ENCODE measurements around the gene ACTN1.
"Not testable (repeated sequence)": the region's sequence is repeated elsewhere in the genome, so short reads cannot be mapped to it uniquely, and the experiment has no call there.

The ACTN1 gene

DNA sequence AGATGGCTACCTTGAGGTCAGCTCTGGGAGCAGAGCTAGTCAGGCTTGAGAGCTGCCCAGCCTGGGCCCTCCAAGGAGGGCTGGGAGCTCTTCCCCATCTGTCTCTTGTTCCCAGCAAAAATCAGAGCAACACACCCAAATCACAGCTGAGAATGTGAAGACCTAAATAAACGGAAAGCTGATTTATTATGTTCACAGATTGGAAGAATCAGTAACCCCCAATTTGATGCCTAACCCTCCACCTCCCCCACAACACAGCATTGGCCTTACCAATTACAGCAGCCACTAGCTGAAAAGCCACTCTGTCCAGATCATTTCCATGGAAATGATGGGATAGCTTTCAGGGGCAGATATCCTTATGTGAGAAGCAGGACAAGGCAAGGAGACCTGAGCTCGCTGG lies 7.1 kb upstream of the ACTN1 start:
- DNase-seq: no peak

DNA sequence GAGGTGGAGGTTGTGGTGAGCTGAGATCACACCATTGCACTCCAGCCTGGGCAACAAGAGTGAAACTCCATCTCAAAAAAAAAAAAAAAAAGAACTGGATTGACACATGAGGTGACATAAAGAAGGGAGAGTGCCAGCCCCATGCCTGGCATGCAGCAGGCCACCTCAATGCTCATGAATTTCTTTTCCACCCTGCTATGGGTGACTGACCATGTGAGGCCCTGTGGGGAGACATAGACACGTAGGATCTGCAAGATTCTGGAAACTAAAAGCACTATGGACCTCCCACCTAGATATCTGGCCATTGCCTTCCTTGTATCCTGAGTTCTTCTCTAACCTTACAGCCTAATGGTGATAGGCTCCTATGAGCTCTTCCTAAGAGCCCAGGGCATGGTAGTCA lies 5.6 kb upstream of the ACTN1 start:
- no peak for DNase-seq

DNA sequence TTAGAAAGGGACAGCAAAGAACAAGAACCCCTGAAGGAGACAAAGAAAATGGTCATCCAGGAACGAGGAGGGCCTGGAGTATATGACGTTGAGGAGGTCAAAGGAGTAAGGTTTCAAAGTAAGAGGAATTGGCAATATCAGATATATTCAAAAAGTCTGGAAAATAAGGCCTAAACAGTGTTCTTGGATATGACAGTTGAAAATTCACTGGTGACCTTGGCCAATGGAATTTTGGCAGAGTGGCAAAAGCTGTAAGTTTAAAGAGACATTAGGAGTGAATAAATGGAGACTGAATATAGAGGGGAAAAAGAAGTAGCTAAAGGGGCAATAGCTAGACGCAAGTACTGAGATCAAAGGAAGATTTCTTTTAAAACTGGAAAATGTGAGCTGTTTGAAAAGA lies 4.1 kb upstream of the ACTN1 start:
- no peak for DNase-seq

DNA sequence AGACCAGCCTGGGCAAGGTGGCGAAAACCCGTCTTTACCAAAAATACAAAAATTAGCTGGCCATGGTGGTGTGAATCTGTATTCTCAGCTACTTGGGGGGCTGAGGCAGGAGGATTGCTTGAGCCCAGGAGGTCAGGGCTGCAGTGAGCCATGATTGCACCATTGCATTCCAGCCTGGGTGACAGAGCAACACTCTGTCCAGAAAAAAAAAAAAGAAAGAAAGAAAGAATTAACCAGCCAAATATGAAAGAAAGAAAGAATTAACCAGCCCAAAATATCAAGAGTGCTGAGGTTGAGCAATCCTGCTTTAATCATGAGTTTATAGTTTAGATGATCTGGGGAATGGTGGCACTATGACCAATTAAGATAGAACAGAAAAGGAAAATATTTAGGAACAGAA lies 3.5 kb upstream of the ACTN1 start:
- DNase-seq: no peak

DNA sequence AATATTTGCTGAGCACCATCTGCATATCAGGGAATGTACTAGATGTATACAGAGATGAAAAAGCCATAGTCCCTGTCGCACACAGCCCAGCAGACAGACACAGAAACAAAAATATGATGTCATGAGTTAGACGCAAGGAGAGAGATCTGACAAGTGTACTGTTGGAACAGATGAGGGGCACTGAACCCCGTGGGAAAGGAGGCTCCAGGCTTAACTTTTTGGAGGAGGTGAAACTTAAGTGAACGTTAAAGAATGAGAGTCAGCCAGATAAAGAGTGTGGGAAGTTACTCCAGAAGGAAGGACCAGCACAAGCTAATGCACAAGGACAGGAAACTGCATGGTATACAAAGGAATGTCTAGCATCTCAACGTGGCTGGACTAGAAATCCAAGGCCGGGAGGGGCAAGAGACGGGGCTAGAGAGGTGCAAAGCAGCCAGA lies 2.5 kb upstream of the ACTN1 start:
- no peak for DNase-seq

DNA sequence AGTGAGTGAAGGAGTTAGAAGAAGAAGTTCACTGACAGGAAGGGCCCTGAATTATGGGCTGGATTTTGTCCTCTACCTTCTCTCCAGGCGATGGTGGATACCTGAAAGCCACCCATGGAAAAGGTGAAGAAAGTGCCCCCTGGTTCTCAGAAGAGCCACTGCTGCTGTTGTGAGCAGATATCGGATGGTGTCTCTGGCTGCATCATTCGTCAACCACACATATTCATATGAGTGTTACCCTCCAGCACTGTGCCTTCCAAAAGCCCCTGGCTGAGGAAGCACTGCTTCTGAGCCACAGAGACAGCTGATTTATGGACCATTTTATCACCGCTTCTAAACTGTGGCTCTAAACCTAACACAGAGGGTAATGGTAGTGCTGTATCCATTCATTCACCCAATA lies 2.0 kb upstream of the ACTN1 start:
- DNase-seq: no peak

DNA sequence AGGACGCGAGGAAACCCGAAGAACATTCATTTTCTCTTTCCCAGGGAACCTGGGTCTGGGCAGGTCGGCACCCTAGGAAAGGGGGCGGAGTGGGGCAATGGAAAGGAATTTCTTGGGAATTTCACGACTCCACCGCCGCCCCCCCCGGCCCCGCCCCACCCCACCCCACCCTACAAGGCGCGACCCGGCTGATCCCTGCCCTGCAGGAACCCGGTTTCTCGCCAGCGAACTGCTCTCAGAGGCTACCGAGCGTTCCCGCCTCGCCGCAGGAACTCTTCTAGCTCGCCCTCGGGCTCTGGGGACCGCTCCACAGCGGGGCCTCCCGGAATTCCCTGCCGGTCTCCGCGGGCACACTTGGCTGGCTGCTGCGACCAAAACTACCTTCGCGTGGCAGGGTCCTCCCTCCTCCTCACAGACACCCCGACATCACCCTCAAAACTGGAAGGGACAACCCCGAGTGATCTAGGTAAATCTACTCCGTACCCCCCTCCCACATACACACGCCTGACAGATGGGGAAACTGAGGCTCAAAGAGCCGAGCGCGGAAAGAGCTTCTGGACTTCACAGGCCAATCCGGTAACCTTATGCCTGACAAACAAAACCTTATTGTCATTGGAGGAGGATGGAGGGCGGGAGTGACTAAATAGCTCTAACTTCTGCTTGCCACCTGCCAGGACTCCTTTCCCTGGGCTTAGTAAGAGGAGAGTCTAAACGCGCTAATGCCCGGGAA lies 785 bp upstream of the ACTN1 start:
- DNase-seq: no peak

DNA sequence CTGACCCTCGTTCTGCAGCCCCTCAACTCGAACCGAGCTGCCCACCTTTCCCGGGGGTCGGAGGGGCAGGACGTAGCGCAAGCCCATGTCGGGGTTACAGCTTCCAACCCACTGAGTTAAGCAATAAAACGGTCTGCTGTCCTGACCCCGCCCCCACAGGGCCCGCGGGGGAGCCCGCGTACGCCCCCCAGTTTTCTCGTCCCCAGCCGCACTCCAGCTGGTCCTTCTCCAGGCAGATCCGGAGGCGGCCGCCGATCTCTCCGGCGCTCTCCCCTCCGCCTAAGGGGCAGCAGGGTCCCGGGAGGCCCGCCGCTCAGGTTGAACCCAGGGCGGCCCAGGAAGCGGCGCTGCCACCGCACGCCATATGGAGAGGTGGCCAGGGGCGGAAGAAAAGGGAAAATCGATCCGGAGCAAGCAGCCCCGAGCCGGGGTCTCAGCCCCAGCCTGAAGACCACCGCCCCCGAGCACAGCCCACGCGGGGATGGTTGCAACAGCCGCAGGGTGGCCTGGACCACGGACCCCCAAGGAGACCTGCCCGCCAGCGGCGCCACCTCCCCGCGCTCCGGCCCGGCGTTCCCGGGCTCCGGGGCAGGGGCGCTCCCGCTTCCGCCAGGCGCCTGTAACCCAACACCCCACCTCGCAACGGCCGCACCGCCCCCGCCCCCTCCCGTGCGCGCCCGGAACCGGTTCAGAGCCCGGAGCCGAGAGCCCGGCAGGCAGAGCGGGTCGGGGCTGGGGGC lies 760 bp downstream of the ACTN1 start:
- no peak for DNase-seq

DNA sequence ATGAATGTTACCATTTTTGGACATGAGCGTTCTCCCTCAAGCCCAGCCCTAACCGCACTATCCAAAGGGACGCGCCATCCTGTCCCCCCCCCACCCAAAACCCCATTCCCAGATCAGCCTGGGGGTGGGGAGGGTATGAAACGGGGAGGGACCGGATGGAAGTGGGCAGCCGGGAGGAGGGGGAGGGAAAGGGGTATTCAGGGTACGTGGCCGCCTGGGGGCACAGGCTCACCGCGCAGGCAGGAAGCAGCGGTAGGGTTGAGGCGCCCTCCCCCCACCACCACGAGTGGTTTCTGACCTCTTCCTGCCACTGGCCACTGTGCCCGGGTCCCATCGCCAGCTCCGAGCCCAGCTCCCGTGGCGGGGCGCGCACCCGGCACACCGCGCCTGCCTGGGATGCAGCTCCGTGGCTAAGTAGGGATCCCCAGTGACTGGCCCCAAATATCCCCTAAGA lies 1.4 kb downstream of the ACTN1 start:
- no peak for DNase-seq

DNA sequence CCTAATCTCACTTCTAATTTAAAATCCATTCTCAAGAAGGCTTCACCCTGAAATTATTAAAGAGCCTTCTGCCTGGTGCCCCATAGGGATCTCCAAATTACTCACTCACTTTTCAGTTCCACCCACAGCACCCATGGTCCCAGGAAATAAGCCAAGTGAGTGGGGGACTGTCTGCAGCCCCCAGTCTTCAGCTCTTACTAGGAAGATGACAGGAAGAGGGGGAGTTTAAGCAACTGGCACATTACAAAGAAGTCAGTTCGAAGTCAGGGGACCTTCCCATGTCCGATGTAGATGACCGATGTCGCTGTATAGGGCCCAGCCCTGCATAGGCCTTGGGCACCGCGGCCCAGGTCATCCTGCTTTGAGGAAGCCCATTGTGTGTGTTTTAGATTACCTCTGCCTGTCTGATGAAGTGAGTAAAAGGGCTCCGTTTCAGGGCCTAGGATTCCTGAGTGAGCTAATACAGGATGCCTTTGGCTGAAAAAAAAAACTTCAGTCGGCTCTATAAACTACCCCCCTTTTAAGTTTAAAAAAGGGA lies 1.9 kb downstream of the ACTN1 start:
- no peak for DNase-seq

DNA sequence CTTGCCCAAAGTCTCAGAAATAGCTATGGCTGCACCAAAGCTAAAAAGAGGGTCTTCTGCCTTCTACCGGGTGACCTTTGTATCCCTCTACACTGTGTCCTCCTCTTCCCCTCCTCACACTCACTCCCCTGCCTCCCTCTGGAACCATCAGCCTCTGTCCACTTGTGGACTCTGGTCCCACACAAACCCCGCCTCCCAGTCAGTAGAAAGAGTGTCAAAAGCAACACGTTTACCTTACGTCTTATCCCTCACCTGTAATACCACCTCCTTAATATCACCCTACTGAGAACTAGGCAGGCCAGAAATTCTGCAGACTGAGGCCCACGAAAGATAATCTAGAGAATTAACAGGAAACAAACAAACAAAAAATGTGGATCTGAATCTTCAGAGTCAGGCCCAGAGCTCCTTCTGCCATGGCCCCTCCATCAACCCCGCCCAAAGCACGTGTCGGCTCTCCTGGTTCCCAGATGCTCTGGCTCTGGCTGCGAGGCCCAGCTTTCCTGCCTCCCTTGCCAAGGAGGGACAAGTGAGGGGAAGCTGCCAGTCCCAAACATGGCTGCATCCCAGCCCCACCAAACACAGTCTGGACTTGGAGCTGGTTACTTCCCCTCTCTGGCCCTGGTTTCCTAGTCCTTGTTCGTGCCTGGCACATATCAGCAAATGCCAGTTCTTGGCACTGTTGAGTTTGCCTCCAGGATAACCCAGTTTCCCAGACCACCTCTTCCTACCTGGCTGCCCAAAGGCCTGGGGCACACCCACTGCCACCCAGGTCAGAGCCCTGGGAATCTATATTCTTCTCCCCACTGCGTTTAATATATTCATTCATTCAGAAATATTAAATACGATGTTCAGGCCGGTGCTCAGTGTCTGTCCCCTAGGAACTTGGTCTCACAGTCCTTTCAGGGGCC lies 2.7 kb downstream of the ACTN1 start:
- no peak for DNase-seq

DNA sequence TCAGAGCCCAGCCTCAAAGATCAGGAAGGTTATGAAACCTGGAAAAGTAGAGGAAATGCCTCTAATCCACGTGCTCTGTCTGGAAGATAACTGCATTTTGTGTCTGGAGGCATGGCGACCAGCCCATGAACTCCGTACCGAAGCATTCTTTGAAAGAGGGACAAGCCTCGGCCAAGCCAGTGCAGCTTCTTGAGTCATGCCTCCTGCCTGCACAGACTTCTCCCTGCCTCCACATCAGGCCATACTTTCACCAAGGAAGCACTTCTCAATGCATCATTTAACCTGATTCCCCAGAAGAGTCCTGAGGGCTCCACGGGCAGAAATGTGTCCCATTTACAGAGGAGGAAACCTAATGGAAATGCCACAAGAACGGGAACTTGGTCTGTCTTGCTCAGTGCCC lies 3.4 kb downstream of the ACTN1 start:
- DNase-seq: no peak

DNA sequence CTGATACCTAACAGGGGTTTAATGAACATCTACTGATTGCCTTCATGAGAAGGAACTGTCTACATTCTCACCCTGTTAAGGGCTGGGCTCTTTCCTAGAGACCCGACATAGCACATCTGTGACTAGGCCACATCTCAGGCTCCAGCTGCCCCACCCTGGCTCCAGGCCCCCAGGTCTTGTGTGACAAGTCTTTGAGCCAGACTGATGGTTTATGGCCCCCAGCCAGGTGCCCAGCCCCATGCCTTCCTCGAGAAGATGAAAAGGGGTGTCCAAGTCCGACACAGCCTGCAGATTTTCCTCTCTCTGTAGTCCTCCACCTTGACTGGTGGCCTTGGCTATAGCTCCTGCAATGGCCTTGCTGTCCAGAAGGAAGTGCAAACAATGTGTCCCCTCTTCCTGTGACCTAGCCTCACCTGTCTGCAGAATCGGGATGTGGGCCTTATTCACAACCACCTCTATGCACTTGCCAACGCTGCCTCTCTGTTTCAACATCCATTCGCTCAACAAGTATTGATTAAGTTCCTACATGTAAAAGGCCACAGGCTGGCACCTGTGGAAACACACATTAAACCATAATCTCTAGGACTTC lies 4.2 kb downstream of the ACTN1 start:
- DNase-seq: no peak

DNA sequence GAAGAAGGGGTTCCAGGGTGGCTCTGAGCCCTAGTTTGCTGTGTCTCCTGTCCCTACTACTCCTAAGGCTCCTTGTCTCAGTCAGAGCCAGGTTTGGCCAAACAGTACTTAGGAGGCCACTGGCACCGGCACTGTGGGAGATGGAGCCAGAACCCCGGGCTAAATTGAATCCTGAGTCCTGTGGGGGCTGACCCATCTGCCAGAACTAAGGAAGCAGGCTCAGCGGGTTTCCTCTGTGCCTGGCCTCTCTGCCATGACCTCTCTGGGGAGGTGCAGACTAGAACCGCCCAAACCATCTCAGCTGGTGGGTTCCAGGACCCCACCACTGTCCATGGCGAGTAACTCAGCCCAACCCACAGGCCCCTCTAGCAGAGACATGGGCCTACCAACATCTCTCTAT lies 5.5 kb downstream of the ACTN1 start:
- DNase-seq: no peak

DNA sequence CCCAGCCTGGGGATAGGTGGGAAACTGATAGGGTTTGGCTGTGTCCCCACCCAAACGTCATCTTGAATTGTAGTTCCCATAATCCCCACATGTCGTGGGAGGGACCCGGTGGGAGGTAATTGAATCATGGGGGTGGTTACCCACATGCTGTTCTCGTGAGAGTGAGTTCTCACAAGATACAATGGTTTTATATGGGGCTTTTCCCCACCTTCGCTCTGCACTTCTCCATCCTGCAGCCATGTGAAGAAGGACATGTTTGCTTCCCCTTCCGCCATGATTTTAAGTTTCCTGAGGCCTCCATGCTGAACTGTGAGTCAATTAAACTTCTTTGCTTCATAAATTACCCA lies 5.9 kb downstream of the ACTN1 start:
- not testable (repeated sequence) for DNase-seq

DNA sequence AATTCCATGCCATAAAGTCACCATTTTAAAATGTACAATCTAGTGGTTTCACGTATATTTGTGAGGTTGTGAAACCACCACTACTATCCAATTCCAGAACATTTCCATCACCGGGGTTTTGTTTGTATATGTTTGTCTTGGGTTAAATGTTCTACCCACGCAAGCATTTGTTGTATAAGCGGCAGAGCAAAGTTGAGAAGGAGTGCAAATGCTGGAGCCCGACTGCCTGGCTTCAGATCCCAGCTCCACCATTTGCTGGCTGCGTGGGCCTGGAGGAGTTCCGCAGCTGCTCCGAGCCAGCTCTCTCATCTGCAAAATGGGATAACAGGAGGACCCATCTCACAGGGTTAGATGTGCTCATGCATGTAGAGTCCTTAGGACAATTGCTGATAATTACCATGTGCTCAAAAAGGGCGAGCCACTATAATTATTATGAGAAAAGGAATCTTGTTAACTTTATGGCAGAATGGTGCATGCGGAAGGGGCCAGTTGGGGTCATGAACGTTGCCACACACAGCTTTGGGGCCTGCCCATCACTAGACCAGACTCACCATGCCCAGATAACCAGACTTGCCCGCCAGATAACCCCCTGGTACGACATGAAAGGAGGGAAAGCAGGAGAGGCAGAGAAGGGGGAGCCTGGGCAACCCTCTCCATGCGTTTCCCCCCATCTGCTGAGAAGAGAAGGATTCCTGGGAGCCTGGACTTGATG lies 6.4 kb downstream of the ACTN1 start:
- no peak for DNase-seq

DNA sequence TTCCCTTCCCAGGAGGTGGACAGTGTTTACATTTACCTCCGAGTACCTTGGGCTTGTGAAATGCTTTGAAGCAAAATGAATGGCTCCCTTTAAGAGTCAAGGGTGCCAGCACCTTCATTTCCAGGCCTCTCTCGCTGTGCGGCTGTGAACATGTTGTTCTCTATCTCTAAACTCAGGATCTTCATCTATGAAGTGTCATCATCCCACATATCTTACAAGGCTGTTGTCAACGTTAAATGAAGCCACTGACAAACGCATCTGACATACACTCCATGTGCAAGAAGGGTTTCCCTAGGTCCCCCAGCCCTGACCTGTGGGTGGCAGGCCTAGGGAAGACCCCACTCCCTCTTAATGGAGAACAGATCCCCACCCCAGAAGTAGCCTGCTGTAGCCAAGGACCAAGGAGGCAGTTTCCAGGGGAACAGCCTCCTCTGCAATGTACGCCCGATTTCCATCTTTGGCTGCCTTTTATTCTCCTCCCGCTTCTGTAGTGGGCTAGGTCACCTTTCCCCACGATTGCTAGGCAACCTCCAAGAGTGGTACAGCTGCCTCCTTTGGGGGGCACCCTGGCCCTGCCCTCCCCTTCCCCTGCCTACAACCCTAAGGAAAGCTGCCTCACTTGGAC lies 7.6 kb downstream of the ACTN1 start:
- DNase-seq: no peak

DNA sequence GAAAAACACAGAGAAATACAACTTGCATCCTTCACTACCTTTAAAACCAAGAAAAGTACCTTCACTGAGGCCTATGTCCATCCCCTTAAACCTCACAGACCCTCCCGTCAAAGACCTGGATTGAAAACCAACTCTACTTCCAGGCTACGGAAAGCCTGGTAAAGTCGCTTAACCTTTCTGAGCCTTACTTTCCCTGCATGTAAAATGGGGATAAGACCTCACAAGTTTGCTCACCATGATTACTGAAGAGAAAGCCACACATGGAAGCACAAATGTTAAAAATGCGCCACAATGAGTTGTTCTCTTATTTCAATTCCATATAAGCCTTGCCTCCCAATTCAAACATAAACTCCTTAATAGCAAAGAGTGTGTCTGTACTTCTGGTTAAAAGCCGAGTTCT lies 8.4 kb downstream of the ACTN1 start:
- DNase-seq: no peak

DNA sequence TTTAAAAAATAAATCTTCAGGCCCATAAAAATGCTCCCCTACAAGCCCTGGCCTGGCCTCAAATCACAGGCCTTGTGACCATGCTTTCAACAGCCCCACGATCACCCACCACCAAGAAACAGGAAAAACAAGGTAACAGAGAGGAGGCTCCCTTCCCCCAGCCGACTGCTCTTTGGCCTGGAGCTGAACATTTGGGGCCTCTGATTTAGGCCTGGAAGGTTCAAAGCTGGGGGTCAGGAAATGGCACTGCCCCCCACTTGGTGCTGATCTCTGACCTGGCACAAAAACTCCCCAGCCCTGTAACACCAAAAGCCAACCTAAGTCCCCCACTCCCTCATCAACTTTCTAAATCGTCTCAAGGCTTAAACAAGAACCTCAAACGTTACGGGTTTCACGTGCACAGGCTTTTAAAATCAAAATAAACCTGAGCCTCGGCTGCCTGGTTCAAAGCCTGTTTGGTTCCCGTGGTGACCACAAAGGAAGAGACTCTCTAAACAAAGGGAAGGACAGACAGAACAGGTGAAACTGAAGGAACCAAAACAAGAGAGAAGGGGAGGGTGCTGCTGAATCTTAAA lies 9.0 kb downstream of the ACTN1 start:
- no peak for DNase-seq

DNA sequence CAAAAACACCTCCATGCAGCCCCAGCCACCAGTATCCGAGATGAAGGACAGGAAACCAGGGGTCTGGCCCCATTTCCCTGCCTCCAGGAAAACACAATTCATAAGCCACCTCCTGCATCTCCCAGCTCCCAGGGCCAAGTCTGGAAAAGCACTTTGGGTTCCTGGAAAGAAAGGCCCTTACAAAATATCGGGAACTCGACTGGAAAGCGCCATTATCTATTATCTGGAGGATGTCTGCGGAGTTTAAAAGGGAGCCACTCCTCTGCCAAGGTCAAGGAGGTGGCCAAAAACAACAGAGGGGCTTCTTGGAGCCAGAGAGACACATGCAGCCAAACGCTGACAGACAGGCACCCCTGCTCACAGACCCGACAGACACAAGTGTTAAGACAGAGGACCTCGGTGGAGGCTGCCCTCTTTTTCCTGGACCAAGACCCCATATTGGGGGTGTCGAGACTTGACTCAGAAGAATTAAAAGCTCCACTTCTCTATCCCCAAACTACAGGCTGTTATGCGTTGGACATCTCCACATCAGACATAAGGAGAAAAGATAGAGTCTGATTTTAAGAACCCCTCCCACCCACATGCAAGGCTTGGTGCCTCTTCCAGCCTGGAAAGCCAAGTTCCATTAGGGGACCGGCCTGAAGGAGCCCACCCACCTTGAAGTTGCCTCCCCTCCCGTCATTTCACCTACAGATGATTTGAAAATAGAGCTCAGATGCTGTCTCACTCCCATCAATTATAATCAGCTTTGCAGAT lies 9.6 kb downstream of the ACTN1 start:
- DNase-seq: no peak

DNA sequence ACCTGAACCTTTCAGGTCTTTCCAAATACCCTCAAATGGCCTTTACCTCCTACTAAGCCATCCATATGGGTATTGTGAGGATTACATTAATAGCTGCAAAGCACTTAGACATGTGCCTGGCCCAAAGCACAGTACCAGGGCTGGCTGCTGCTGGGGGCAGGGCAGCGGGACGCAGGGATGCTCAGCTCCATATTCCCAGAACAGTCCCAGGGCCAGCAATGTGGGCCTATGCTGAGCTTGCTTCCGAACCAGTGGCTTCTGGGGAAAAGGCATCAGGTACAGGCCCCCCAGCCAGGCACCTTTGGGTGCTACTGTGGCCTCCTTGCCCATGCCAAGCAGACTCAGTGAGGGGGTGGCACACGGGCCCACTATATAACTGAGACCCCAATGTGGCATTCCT lies 10.4 kb downstream of the ACTN1 start:
- no peak for DNase-seq

All from DMS 273 treated with DMSO at 0.1 percent for 48 hours (cell line).